ENCODE measurements around the gene NOS1.
"Not testable (repeated sequence)": the region's sequence is repeated elsewhere in the genome, so short reads cannot be mapped to it uniquely, and the experiment has no call there.

Gene NOS1

DNA sequence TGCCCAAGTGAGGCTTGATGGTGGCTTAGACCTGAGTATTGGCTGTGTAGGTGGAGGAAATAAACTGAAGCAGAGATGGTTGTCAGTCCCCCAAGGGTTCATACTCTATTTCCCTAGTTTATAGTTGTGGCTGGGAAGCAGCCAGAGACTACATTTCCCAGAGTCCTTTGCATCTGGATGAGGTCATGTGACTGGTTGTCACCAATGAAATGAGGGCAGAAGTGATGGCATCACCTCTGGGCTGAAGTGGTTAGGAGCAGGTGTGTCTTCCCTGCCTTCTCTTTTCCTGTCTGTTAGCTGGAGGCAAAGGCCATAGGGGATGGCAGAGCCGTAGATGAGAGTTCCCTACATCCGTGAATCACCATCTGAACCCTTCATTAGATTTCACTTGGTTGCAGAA is 16.3 kb upstream of the NOS1 start:
- Histone ChIP-seq H3K4me3 (ENCODE audit: low read depth in 1 of 2, low read length in 1 of 2) (no peak overlapping the region), H3K36me3 (no peaks in the 10 kb centered on the region), H3K9me3 (no peaks in the 10 kb centered on the region), H3K4me1 (ENCODE audit: control insufficient read depth in 1 of 2, insufficient read depth in 1 of 2, low read depth in 1 of 2, low read length in 1 of 2) (no peaks in the 10 kb centered on the region), H3K27ac (no peak overlapping the region), H3K27me3 (no peaks in the 10 kb centered on the region)
- TF ChIP-seq, protein P1, sequence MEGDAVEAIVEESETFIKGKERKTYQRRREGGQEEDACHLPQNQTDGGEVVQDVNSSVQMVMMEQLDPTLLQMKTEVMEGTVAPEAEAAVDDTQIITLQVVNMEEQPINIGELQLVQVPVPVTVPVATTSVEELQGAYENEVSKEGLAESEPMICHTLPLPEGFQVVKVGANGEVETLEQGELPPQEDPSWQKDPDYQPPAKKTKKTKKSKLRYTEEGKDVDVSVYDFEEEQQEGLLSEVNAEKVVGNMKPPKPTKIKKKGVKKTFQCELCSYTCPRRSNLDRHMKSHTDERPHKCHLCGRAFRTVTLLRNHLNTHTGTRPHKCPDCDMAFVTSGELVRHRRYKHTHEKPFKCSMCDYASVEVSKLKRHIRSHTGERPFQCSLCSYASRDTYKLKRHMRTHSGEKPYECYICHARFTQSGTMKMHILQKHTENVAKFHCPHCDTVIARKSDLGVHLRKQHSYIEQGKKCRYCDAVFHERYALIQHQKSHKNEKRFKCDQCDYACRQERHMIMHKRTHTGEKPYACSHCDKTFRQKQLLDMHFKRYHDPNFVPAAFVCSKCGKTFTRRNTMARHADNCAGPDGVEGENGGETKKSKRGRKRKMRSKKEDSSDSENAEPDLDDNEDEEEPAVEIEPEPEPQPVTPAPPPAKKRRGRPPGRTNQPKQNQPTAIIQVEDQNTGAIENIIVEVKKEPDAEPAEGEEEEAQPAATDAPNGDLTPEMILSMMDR (IDR thresholded peaks at IDR 0.05), result no peak

DNA sequence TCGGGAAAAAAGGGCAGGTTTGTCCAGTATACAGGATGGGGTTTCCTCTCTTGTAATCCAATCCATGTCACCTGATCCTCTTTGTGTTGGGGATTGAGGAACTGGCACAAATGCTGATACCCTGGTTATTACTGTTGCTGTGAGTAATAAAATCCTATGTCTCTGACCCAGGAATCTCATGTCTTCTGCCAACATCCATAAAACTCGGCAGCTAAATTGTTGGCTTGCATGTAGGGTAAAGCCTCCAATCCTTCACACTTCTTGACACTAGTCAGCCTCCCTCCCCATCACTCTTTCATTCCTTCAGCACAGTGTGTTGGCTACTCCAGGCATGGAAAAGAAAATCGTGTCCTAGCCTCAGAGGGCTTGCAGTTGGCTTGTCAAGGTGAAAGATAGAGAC is 9.2 kb upstream of the NOS1 start:
- H3K9me3 ChIP-seq, result no peaks in the 10 kb centered on the region
- H3K36me3 ChIP-seq, result no peaks in the 10 kb centered on the region
- TF ChIP-seq, protein P1 (IDR thresholded peaks at IDR 0.05), result no peak
- no peak overlapping the region for H3K27ac ChIP-seq
- H3K4me3 ChIP-seq (ENCODE audit: low read depth in 1 of 2, low read length in 1 of 2), result no peak overlapping the region
- H3K4me1 ChIP-seq (ENCODE audit: control insufficient read depth in 1 of 2, insufficient read depth in 1 of 2, low read depth in 1 of 2, low read length in 1 of 2), result no peaks in the 10 kb centered on the region
- peaks cover 9% of the 10 kb centered on the region for H3K27me3 ChIP-seq

DNA sequence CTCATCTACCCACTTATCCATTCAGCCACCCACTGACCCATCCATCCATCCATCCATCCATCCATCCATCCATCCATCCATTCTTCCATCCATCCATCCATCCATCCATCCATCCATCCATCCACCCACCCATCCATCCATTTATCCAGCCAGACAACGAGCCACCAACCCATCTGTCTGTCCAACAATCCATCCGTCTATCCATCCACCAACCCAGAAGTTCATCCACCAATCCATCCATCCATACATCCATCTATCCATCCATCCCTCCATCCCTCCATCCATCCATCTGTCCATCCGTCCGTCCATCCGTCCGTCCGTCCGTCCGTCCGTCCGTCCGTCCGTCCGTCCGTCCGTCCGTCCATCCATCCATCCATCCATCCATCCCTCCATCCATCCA is 8.6 kb upstream of the NOS1 start:
- H3K4me3 ChIP-seq (ENCODE audit: low read depth in 1 of 2, low read length in 1 of 2); H3K4me1 ChIP-seq (ENCODE audit: control insufficient read depth in 1 of 2, insufficient read depth in 1 of 2, low read depth in 1 of 2, low read length in 1 of 2); H3K27ac ChIP-seq; H3K36me3 ChIP-seq; H3K9me3 ChIP-seq: not testable (repeated sequence)
- H3K27me3 ChIP-seq, result peaks cover 15% of the 10 kb centered on the region

DNA sequence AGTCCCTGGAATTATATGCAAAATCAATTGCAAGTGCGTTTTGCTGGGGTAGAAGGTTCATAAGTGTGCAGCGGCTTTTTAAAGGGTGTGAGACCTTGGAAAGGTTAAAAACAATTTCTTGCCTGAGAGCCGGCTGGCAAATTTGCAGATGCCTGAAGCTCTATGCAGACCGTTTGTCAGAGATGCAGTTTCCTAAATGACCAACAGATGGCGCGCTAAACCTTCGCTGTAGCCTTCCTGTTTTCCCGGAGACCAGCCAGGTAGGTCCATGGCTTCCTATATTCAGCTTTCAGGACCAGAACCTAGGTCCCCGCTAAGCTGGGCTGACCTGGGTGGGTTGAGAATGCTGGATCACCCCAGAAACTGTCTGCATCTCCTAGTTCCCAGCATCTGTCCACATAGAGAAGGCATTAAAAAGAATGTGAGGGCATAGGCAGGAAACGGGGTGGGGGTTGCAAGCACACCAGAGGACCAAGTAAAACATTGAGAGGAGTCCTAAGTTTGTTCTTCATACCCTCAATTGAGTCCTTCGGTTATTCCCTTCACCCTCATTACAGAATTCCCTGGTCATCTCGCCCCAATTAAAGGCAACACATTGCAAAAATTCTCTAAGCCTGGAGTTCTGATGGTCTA is 5.7 kb upstream of the NOS1 start:
- no peaks in the 10 kb centered on the region for H3K9me3 ChIP-seq

DNA sequence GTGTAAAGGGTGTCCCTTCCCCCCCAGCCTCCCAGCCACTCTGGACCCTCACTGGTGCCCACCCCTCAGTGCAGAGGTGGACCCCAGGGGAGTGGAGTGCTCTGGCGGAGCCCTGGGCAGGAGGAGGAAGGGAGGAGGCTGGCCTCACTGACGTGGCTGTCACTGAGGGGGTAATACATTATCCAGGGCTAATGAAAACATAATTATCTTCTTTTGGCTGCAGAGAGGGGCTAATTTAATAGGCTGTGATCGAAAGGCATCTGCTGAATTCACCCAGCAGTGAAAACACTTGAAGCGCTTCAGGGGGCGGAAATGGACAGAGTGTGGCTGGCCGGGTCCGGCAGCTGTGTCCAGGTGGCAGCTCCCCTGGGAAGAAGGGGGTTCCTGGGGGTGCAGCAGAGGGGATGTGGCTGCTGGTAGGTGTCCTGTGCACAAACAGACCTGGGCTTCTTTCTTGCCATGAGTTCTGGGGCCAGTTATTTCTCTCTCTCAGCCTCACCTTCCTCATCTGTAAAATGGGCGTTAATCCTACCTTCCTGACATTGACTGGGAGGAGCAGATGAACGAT is 3.7 kb upstream of the NOS1 start:
- Histone ChIP-seq H3K27ac (no peak overlapping the region), H3K36me3 (no peaks in the 10 kb centered on the region), H3K9me3 (no peaks in the 10 kb centered on the region), H3K27me3 (peaks cover 63% of the 10 kb centered on the region), H3K4me1 (ENCODE audit: control insufficient read depth in 1 of 2, insufficient read depth in 1 of 2, low read depth in 1 of 2, low read length in 1 of 2) (no peaks in the 10 kb centered on the region), H3K4me3 (ENCODE audit: low read depth in 1 of 2, low read length in 1 of 2) (no peak overlapping the region)
- TF ChIP-seq, protein P1 (IDR thresholded peaks at IDR 0.05), result no peak

More for the DNA sequence above, 5.7 kb upstream of the NOS1 start:
- no peaks in the 10 kb centered on the region for H3K36me3 ChIP-seq
- H3K4me3 ChIP-seq (ENCODE audit: low read depth in 1 of 2, low read length in 1 of 2), result no peak overlapping the region
- H3K27me3 ChIP-seq, result peaks cover 44% of the 10 kb centered on the region
- no peak overlapping the region for H3K27ac ChIP-seq
- no peaks in the 10 kb centered on the region for H3K4me1 ChIP-seq (ENCODE audit: control insufficient read depth in 1 of 2, insufficient read depth in 1 of 2, low read depth in 1 of 2, low read length in 1 of 2)
- TF ChIP-seq, protein P1 (IDR thresholded peaks at IDR 0.05), result peak; percentile 57

- Histone ChIP-seq H3K9me3 (no peaks in the 10 kb centered on the region), H3K4me1 (ENCODE audit: control insufficient read depth in 1 of 2, insufficient read depth in 1 of 2, low read depth in 1 of 2, low read length in 1 of 2) (no peaks in the 10 kb centered on the region), H3K27ac (no peak overlapping the region), H3K27me3 (peaks cover 75% of the 10 kb centered on the region), H3K4me3 (ENCODE audit: low read depth in 1 of 2, low read length in 1 of 2) (no peak overlapping the region), H3K36me3 (no peaks in the 10 kb centered on the region)
- TF ChIP-seq, protein P1 (IDR thresholded peaks at IDR 0.05), result no peak
Observed at GRCh38 chr12:117363953-117364486, 2.6 kb upstream of the NOS1 start.
